GM21825 (cell line): ENCODE measurements around the gene POTEB.
"Not testable (repeated sequence)": the region's sequence is repeated elsewhere in the genome, so short reads cannot be mapped to it uniquely, and the experiment has no call there.

Source experiments
- ATAC-seq: cut with Tn5 transposase; IDR thresholded peaks from one replicate; pipeline ENCODE4 v1.9.1; 2021; ENCODE audit warnings: mild to moderate bottlenecking, moderate library complexity; ENCODE audit not compliant: unreplicated experiment

POTEB gene

GRCh38 chr15:21877635-21878034, at the start of gene POTEB:
Gene POTEB (minus strand): TSS chr15:21877735. CDS start chr15:21877246, 489 bp downstream.
- ATAC-seq = not testable (repeated sequence)

DNA sequence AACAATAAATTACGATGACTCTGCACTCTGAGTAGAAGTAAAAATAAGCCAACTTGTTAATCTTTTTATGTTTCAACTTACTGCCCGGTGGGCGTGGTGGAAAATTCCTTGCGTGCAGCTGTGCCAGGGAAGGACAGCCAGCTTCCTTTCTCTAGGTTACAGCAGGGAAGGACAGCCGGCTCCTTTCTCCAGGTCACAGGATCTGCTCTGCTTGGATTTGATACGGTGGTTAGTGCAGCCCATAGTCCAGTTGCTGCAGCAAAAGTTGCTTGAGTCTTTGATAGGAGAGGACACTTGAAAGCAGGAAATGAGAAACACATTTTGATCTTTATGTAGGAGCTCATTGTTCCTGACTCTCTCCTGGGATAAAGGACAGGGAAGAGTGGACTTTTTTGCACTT, 13.4 kb upstream of the POTEB start:
- not testable (repeated sequence) for ATAC-seq

GRCh38 chr15:21889542-21889941, 12.0 kb upstream of the POTEB start:
- not testable (repeated sequence) for ATAC-seq

DNA sequence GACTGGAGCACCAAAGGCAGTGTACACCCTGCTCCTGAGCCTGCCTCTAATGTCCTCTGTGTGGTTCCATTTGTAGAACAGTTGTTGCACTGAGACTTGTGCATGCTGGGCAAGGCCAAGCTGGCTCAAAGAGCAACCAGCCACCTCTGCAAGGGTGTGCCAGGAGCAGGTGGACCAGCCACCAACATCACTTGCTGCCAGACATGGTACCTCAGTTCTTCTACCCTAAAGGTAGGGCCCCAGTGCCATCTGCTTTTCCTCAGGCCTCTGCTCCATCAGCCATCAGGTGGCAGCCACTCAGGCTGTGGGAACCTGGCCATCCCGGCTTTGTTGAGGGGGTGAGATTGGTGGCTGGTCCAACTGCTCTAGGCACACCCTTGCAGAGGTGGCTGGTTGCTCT, 38.7 kb downstream of the POTEB start:
- not testable (repeated sequence) for ATAC-seq
